NB4 (cell line): ENCODE data around the gene MOGAT3.

Experiments used
- MYC ChIP-seq: IDR thresholded peaks from 2 replicates; pipeline ENCODE4 v1.6.1; 2011; ENCODE audit warnings: low read depth, low read length
- TF ChIP-seq, protein P1 (sequence below): IDR thresholded peaks from one replicate; pipeline ENCODE4 v1.5.1; 2012; ENCODE audit warnings: low read depth, low read length
- TF ChIP-seq, protein P2 (sequence below): IDR thresholded peaks from 2 replicates; pipeline ENCODE4 v1.6.1; 2011; ENCODE audit warnings: low read depth, low read length

DNA sequence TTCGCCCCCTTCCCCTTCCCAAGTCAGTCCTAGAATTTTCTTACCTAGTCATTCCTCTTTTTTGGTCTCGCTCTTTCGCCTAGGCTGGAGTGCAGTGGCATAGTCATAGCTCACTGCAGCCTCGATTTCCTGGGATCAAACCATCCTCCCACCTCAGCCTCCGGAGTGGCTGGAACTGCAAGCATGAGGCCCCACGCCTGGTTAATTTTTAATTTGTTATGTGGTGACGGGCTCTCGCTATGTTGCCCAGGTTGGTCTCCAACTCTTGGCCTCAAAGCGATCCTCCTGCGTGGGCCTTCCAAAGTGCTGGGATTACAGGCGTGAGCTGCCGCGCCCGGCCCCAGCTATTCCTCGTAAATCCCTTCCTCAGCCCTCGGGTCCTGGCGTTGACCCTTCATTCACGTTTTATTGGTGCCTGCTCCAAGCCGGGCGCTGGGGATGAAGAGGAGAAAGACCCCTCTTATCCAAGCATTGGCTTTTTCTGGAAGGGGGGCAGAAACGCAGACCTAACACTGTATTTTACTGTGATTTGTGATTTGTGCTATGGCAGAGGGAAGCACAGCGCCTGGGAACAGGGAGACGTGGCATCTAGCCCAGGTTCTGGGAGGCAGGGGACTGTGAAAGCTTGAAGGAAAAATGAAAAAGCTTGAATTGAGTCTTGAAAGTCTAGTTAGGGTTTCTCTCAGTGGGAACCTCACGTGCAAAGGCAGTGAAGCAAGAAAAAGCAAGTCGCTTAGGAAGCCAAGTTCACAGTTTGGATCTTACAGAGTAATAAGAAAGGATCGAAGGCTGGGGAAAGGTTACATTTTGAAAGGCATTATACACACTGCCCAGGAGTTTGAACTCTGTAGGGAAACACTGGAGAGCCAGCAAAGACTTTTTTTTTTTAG lies 17.6 kb upstream of the MOGAT3 start:
- TF ChIP-seq, protein P1, sequence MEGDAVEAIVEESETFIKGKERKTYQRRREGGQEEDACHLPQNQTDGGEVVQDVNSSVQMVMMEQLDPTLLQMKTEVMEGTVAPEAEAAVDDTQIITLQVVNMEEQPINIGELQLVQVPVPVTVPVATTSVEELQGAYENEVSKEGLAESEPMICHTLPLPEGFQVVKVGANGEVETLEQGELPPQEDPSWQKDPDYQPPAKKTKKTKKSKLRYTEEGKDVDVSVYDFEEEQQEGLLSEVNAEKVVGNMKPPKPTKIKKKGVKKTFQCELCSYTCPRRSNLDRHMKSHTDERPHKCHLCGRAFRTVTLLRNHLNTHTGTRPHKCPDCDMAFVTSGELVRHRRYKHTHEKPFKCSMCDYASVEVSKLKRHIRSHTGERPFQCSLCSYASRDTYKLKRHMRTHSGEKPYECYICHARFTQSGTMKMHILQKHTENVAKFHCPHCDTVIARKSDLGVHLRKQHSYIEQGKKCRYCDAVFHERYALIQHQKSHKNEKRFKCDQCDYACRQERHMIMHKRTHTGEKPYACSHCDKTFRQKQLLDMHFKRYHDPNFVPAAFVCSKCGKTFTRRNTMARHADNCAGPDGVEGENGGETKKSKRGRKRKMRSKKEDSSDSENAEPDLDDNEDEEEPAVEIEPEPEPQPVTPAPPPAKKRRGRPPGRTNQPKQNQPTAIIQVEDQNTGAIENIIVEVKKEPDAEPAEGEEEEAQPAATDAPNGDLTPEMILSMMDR = no peak
- TF ChIP-seq, protein P2, sequence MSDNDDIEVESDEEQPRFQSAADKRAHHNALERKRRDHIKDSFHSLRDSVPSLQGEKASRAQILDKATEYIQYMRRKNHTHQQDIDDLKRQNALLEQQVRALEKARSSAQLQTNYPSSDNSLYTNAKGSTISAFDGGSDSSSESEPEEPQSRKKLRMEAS = no peak
- TF ChIP-seq MYC = no peak
